Keratinocyte (primary cell): ENCODE measurements around the gene TMEM187. TPM values are rescaled to one million over a fixed set of nuclear protein-coding genes. Genes with fewer than 3 reads are reported as not detected.

Experiments used
- DNase-seq: peaks from one replicate; pipeline ENCODE4 v3.0.0-alpha.2; 2011; ENCODE audit warnings: low read depth, missing footprints, low spot score
- FAIRE-seq: peaks from 2 replicates; lab custom pipeline; 2011; peaks lifted over from hg19 to GRCh38; lab: Jason Lieb, UNC
- H2AFZ ChIP-seq: 2 replicates; pipeline ENCODE4 v1.6.0; 2012; ENCODE audit warnings: low read length, control low read depth, inconsistent platforms; ENCODE audit not compliant: control insufficient read depth
- H3K27ac ChIP-seq: 2 replicates; pipeline ENCODE4 v1.5.1; 2011; ENCODE audit warnings: low read length; ENCODE audit not compliant: control insufficient read depth, insufficient read depth
- H3K27me3 ChIP-seq: 3 replicates; pipeline ENCODE4 v1.6.0; 2011; ENCODE audit warnings: low read length; ENCODE audit not compliant: control insufficient read depth, insufficient read depth; ENCODE audit errors: extremely low read depth
- H3K36me3 ChIP-seq, 2 experiments: 2 replicates in 1 of 2; 3 replicates in 1 of 2; pipeline ENCODE4 v1.5.1; 2011; ENCODE audit warnings: low read length in 2 of 2, mild to moderate bottlenecking in 1 of 2; ENCODE audit not compliant: control insufficient read depth in 2 of 2, insufficient read depth in 2 of 2; ENCODE audit errors: extremely low read depth in 1 of 2
- H3K4me1 ChIP-seq: 3 replicates; pipeline ENCODE4 v1.5.1; 2011; ENCODE audit warnings: low read length; ENCODE audit not compliant: control insufficient read depth, insufficient read depth; ENCODE audit errors: extremely low read depth
- H3K4me2 ChIP-seq: 3 replicates; pipeline ENCODE4 v1.6.0; 2011; ENCODE audit warnings: low read depth, low read length; ENCODE audit not compliant: control insufficient read depth, insufficient read depth; ENCODE audit errors: extremely low read depth
- H3K4me3 ChIP-seq, 3 experiments: fragments of 200-600 bp in 1 of 3; sonication (generic) in 1 of 3; 2 replicates in 2 of 3; 3 replicates in 1 of 3; pipeline ENCODE4 v1.5.1; 2011 to 2016; ENCODE audit warnings: low read length in 3 of 3, mild to moderate bottlenecking in 3 of 3, control low read depth in 2 of 3, inconsistent platforms in 1 of 3, low read depth in 1 of 3, mixed read lengths in 1 of 3, mixed run types in 1 of 3, moderate library complexity in 1 of 3; ENCODE audit not compliant: control insufficient read depth in 2 of 3, insufficient read depth in 2 of 3; ENCODE audit errors: extremely low read depth in 1 of 3
- H3K79me2 ChIP-seq: 2 replicates; pipeline ENCODE4 v1.6.0; 2012; ENCODE audit warnings: low read length; ENCODE audit not compliant: control insufficient read depth, insufficient read depth
- H3K9ac ChIP-seq: 3 replicates; pipeline ENCODE4 v1.6.0; 2011; ENCODE audit warnings: low read length; ENCODE audit not compliant: control insufficient read depth, insufficient read depth; ENCODE audit errors: extremely low read depth
- H3K9me1 ChIP-seq: 3 replicates; pipeline ENCODE4 v1.6.0; 2011; ENCODE audit warnings: low read length; ENCODE audit not compliant: control insufficient read depth, insufficient read depth; ENCODE audit errors: extremely low read depth
- H3K9me3 ChIP-seq: 2 replicates; pipeline ENCODE4 v1.5.1; 2012; ENCODE audit warnings: low read depth, low read length; ENCODE audit not compliant: control insufficient read depth
- H4K20me1 ChIP-seq: 3 replicates; pipeline ENCODE4 v1.6.0; 2011; ENCODE audit warnings: low read length; ENCODE audit not compliant: control insufficient read depth, insufficient read depth; ENCODE audit errors: extremely low read depth
- EZH2 ChIP-seq: IDR thresholded peaks from one replicate; pipeline ENCODE4 v1.6.1; 2012; ENCODE audit warnings: inconsistent platforms, mild to moderate bottlenecking, low read length, moderate library complexity
- dilution Hi-C: fragments of 300-500 bp; cut with MboI; formaldehyde crosslinking; loops from one replicate; pipeline ENCODE4 v1.7.0; 2020; ENCODE audit warnings: low sequenced_read_pairs; ENCODE audit not compliant: extremely low pct_ligation_motif_present
- polyA plus RNA-seq, 5 experiments: library from polyadenylated mRNA; depleted of rRNA in 3 of 5; stranded (reverse) in 3 of 5; stranded (forward) in 1 of 5; unstranded in 1 of 5; fragments of >200 nt; gene quantifications; 1 replicate in 1 of 5; 2 replicates in 3 of 5; 3 replicates in 1 of 5; pipeline versions ENCODE4 v1.2.1 to v1.2.3, GENCODE V29; 2011 to 2012; ENCODE audit warnings: missing spikeins in 2 of 5, low read depth in 1 of 5, low replicate concordance in 1 of 5
- TF ChIP-seq, protein P1 (sequence below), 3 experiments: IDR thresholded peaks in 1 of 3; conservative IDR thresholded peaks in 1 of 3; optimal IDR thresholded peaks in 1 of 3; 2 replicates in 2 of 3; 3 replicates in 1 of 3; pipeline versions ENCODE3 to v1.5.1; 2011; ENCODE audit warnings: low read length in 3 of 3, mild to moderate bottlenecking in 3 of 3, moderate library complexity in 2 of 3, control low read depth in 1 of 3, inconsistent platforms in 1 of 3; ENCODE audit not compliant: insufficient read depth in 2 of 3; ENCODE audit errors: extremely low read depth in 1 of 3

TMEM187 gene
- polyA plus RNA-seq, 1 donor (not counting 4 experiments of a cell fraction or from before 2014, with no cell fraction given) = 6.6 TPM

DNA sequence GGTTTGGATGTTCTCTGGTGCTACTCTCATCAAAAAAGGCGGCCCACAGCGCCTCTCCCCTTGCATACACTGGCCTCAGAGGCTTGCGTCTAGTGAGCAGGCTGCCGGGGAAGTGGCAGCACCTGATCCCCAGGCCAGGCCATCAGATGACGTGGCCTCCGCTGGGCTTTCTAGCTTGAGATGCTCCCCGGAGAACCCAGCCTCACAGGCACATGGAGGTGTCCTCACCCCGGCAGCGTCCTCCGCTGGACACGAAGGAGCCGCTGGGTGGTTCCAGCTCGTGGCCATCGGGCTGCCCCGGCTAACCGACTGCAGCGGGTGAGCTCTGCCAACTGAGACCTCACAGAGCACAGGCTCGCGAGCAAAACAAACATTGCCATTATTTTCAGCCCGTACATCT, 34.4 kb downstream of the TMEM187 start:
- dilution Hi-C loops = no loop called here
- H3K9ac ChIP-seq = no peak overlapping the region
- DNase-seq (no peak), FAIRE-seq (no peak)
- no peaks in the 10 kb centered on the region for H3K9me1 ChIP-seq
- H3K27ac ChIP-seq = no peak overlapping the region
- no peaks in the 10 kb centered on the region for H3K27me3 ChIP-seq
- no peaks in the 10 kb centered on the region for H4K20me1 ChIP-seq
- H3K36me3 ChIP-seq = no peaks in the 10 kb centered on the region
- H2AFZ ChIP-seq = no peak overlapping the region
- no peaks in the 10 kb centered on the region for H3K79me2 ChIP-seq
- no peak overlapping the region for H3K4me3 ChIP-seq
- no peak overlapping the region for H3K4me2 ChIP-seq
- no peaks in the 10 kb centered on the region for H3K4me1 ChIP-seq
- no peak for TF ChIP-seq EZH2
- TF ChIP-seq, protein P1, sequence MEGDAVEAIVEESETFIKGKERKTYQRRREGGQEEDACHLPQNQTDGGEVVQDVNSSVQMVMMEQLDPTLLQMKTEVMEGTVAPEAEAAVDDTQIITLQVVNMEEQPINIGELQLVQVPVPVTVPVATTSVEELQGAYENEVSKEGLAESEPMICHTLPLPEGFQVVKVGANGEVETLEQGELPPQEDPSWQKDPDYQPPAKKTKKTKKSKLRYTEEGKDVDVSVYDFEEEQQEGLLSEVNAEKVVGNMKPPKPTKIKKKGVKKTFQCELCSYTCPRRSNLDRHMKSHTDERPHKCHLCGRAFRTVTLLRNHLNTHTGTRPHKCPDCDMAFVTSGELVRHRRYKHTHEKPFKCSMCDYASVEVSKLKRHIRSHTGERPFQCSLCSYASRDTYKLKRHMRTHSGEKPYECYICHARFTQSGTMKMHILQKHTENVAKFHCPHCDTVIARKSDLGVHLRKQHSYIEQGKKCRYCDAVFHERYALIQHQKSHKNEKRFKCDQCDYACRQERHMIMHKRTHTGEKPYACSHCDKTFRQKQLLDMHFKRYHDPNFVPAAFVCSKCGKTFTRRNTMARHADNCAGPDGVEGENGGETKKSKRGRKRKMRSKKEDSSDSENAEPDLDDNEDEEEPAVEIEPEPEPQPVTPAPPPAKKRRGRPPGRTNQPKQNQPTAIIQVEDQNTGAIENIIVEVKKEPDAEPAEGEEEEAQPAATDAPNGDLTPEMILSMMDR (optimal IDR thresholded peaks at IDR 0.05 in 1 of 3, IDR thresholded peaks at IDR 0.05 in 1 of 3, conservative IDR thresholded peaks at IDR 0.05 in 1 of 3; ENCODE audit: extremely low read depth in 1 of 3, insufficient read depth in 2 of 3, low read length in 3 of 3) = no peak
- no peaks in the 10 kb centered on the region for H3K9me3 ChIP-seq

DNA sequence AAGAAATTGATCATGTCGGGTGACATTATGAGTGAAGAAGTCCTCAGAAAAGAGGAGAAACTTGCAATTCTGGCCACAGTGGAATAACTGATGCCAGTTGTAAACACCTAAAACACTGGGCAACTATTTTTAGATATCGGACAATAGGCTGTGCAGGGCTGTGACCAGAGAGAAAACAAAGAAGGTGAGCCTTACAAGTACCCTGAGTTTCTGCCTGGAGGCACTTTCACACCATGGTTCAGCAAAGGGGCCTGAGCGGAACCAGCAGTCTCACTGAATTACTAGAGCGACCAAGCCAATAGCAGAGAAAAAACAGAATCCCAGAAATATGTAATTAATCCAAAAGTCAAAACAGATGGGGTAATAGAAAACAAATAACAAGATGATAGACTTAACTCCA, 36.0 kb downstream of the TMEM187 start:
- peaks cover 0 to 1% of the 10 kb centered on the region in 2 experiments for H3K36me3 ChIP-seq
- no peak overlapping the region for H3K4me2 ChIP-seq
- H3K9me3 ChIP-seq = no peaks in the 10 kb centered on the region
- no peaks in the 10 kb centered on the region for H3K4me1 ChIP-seq
- FAIRE-seq = no peak
- no peak overlapping the region for H3K4me3 ChIP-seq
- H3K27me3 ChIP-seq = no peaks in the 10 kb centered on the region
- H3K79me2 ChIP-seq = no peaks in the 10 kb centered on the region
- no peak for DNase-seq
- no peaks in the 10 kb centered on the region for H3K9me1 ChIP-seq
- no peak overlapping the region for H3K9ac ChIP-seq
- TF ChIP-seq, protein P1 (optimal IDR thresholded peaks at IDR 0.05 in 1 of 3, IDR thresholded peaks at IDR 0.05 in 1 of 3, conservative IDR thresholded peaks at IDR 0.05 in 1 of 3; ENCODE audit: extremely low read depth in 1 of 3, insufficient read depth in 2 of 3, low read length in 3 of 3) = no peak
- TF ChIP-seq EZH2 = no peak
- H3K27ac ChIP-seq = no peak overlapping the region
- H4K20me1 ChIP-seq = no peaks in the 10 kb centered on the region
- no peak overlapping the region for H2AFZ ChIP-seq
- dilution Hi-C loops = no loop called here
